ENCODE results near the gene POLH. TPM values are rescaled to one million over a fixed set of nuclear protein-coding genes. Genes with fewer than 3 reads are reported as not detected.

POLH gene
- total and polyA plus RNA-seq, 2 experiments from 2014 or later: 25.3 to 27.6 TPM

DNA sequence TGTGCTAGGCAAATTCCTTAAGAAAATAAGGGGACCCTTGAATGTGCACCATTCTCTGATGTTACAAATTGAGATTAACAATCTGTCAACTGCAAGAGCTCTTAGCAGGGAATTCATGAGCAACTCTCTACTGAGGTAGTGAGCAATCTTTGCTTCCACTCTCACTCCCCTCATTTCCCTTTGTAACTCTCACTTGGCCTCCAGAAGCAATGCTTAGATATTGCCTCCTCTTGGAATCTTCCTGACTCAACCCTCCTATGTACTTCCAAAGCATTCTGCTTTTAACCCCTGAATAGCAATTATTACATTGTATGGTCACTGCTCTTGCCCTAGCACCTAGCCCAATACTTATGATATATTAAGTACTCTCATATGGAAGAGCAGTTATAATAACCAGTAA lies 16.7 kb upstream of the POLH start:
- DNase-seq: no peak
- TF ChIP-seq EZH2 (IDR thresholded peaks at IDR 0.05; ENCODE audit: insufficient read depth, poor library complexity, severe bottlenecking) (no peak), EZH2phosphoT487 (IDR thresholded peaks at IDR 0.05; ENCODE audit: insufficient read depth, low read depth) (no peak)
- Histone ChIP-seq H4K20me1 (ENCODE audit: insufficient read depth) (no peaks in the 10 kb centered on the region), H2AFZ (no peak overlapping the region), H3K4me3 (no peak overlapping the region), H3K9me2 (ENCODE audit: insufficient read depth) (no peaks in the 10 kb centered on the region), H3K27ac (no peak overlapping the region), H3K9ac (no peak overlapping the region), H3K27me3 (replicated peaks; ENCODE audit: insufficient read depth) (no peaks in the 10 kb centered on the region), H3K79me2 (ENCODE audit: insufficient read depth) (no peaks in the 10 kb centered on the region), H3K9me3 (ENCODE audit: low read depth) (no peaks in the 10 kb centered on the region), H3F3A (ENCODE audit: insufficient read depth) (no peaks in the 10 kb centered on the region), H3K36me3 (ENCODE audit: low read depth) (peaks cover 80% of the 10 kb centered on the region), H3K4me2 (ENCODE audit: unreplicated experiment) (no peak overlapping the region), H3K4me1 (ENCODE audit: insufficient read depth) (no peaks in the 10 kb centered on the region)
- in situ Hi-C loops (cut with MboI): no loop called here

DNA sequence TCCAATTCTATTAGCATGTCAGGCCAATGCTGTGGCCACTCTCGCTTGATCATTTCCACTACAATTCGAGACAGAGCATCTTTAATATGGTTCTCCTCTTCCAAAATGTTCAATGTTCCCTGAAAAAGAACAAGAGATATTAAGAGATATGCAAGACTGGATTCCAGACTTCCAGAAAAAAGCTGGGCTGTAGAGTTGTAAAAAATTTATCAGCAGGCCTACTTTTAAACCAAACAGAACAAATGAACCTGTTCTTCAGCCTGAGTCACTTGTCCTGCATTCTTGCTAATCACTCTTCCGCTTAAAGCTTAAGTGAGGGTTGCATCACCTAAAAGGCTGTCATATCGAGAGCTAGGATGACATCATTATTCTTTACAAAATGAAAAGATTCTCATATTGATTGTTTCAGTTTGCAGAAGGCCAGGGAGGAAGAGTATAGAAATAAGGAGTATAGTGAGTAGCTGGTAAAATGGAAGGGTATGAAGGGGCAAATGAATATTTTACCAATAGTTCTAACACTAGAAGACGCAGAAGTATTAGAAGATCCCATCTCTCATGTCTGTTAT lies 5.0 kb upstream of the POLH start:
- Histone ChIP-seq H3K4me2 (ENCODE audit: unreplicated experiment) (no peak overlapping the region), H4K20me1 (ENCODE audit: insufficient read depth) (no peaks in the 10 kb centered on the region), H3K4me1 (ENCODE audit: insufficient read depth) (peaks cover 4% of the 10 kb centered on the region; the same call in 1 of the 2 replicates), H3K36me3 (ENCODE audit: low read depth) (peaks cover 56% of the 10 kb centered on the region), H3K9me2 (ENCODE audit: insufficient read depth) (no peaks in the 10 kb centered on the region), H3K4me3 (no peak overlapping the region), H3K79me2 (ENCODE audit: insufficient read depth) (peaks cover 45% of the 10 kb centered on the region), H3K9me3 (ENCODE audit: low read depth) (no peaks in the 10 kb centered on the region), H3F3A (ENCODE audit: insufficient read depth) (no peaks in the 10 kb centered on the region), H2AFZ (no peak overlapping the region), H3K9ac (no peak overlapping the region), H3K27ac (no peak overlapping the region), H3K27me3 (replicated peaks; ENCODE audit: insufficient read depth) (no peaks in the 10 kb centered on the region)
- TF ChIP-seq EZH2phosphoT487 (IDR thresholded peaks at IDR 0.05; ENCODE audit: insufficient read depth, low read depth) (no peak), EZH2 (IDR thresholded peaks at IDR 0.05; ENCODE audit: insufficient read depth, poor library complexity, severe bottlenecking) (no peak)
- WGBS, 2 experiments (ENCODE audit: low coverage in 1 of 2, low lambda C conversion rate in 2 of 2, missing lambda C conversion rate in 2 of 2): 91 to 95% methylated on average over 5 of the region's 5 CpGs
- peak; percentile 20 for DNase-seq
- in situ Hi-C loops (cut with MboI): no loop called here

DNA sequence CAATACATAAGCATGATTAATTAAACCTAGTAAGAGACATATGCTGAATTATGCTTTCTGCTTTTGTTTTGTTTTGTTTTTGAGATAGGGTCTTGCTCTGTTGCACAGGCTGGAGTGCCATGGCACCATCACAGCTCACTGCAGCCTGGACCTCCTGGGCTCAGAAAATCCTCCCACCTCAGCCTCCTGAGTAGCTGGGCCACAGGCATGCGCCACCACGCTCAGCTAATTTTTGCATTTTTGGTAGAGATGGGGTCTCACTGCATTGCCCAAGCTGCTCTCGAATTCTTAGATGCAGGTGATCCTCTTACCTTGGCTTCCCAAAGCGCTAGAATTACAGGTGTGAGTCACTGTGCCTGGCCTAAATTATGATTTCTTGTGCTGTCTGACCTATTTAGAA lies 4.0 kb upstream of the POLH start:
- Histone ChIP-seq H4K20me1 (ENCODE audit: insufficient read depth) (no peaks in the 10 kb centered on the region), H3K9me2 (ENCODE audit: insufficient read depth) (no peaks in the 10 kb centered on the region), H3F3A (ENCODE audit: insufficient read depth) (0 out of 2 replicates have a peak, but pooled peaks cover 6% of the 10 kb centered on the region), H3K9me3 (ENCODE audit: low read depth) (no peaks in the 10 kb centered on the region), H3K9ac (no peak overlapping the region), H2AFZ (no peak overlapping the region), H3K79me2 (ENCODE audit: insufficient read depth) (peaks cover 55% of the 10 kb centered on the region), H3K36me3 (ENCODE audit: low read depth) (peaks cover 47% of the 10 kb centered on the region), H3K4me2 (ENCODE audit: unreplicated experiment) (no peak overlapping the region), H3K4me1 (ENCODE audit: insufficient read depth) (peaks cover 4% of the 10 kb centered on the region; the same call in 1 of the 2 replicates), H3K27ac (no peak overlapping the region), H3K27me3 (replicated peaks; ENCODE audit: insufficient read depth) (no peaks in the 10 kb centered on the region), H3K4me3 (no peak overlapping the region)
- in situ Hi-C loops (cut with MboI): no loop called here
- no peak for TF ChIP-seq EZH2 (IDR thresholded peaks at IDR 0.05; ENCODE audit: insufficient read depth, poor library complexity, severe bottlenecking)
- no peak for TF ChIP-seq EZH2phosphoT487 (IDR thresholded peaks at IDR 0.05; ENCODE audit: insufficient read depth, low read depth)
- 96 to 98% methylated on average over 4 of the region's 4 CpGs for WGBS, 2 experiments (ENCODE audit: low coverage in 1 of 2, low lambda C conversion rate in 2 of 2, missing lambda C conversion rate in 2 of 2)
- DNase-seq: no peak

DNA sequence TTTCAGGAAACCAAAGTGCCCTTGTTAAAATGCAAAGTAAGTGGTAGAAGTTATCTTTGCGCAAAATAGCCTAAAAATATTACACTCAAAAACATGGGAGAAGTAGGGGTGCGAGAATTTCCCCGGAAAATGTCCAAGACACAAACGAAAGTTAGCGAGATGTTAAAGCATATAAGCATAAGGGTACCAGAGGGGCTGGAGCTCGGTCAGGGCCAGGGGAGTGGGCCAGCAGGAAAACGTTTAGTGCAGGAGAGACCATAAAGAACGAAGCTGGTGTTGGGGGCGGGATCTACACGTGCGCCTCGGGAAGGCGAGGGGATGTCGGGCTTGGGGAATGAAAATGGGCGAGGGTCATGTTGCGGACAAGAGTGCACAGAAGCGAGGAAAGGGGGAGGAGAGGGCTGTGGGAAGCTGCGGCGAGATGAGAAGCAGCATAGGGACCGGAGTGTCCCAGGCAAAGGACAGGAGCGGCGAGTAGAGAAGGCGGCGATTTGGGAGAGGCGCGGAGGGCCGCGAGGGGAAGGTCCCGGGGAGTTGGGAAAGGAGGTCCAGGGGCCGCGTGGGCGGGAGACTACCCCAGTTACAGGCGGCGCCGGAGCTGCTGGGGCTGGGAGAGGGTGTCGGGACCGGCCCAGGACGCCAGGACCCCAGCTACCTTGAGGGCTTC lies 747 bp upstream of the POLH start:
- H3K4me1 ChIP-seq (ENCODE audit: insufficient read depth): peaks cover 20% of the 10 kb centered on the region
- peak overlapping the region; percentile 90 for H2AFZ ChIP-seq
- peak; percentile 70 for DNase-seq
- peak overlapping the region; percentile 89 for H3K9ac ChIP-seq
- H3K4me2 ChIP-seq (ENCODE audit: unreplicated experiment): peak overlapping the region; percentile 98
- no peaks in the 10 kb centered on the region for H3K27me3 ChIP-seq (replicated peaks; ENCODE audit: insufficient read depth)
- H4K20me1 ChIP-seq (ENCODE audit: insufficient read depth): no peaks in the 10 kb centered on the region
- no peaks in the 10 kb centered on the region for H3K9me2 ChIP-seq (ENCODE audit: insufficient read depth)
- H3K27ac ChIP-seq: peak overlapping the region; percentile 26
- no peaks in the 10 kb centered on the region for H3K9me3 ChIP-seq (ENCODE audit: low read depth)
- no peak for TF ChIP-seq EZH2 (IDR thresholded peaks at IDR 0.05; ENCODE audit: insufficient read depth, poor library complexity, severe bottlenecking)
- peak overlapping the region; percentile 98 for H3K4me3 ChIP-seq
- peaks cover 27% of the 10 kb centered on the region for H3K36me3 ChIP-seq (ENCODE audit: low read depth)
- H3K79me2 ChIP-seq (ENCODE audit: insufficient read depth): peaks cover 82% of the 10 kb centered on the region
- in situ Hi-C loops (cut with MboI): no loop called here
- 0 to 1% methylated on average over 28 to 38 of the region's 38 CpGs for WGBS, 2 experiments (ENCODE audit: low coverage in 1 of 2, low lambda C conversion rate in 2 of 2, missing lambda C conversion rate in 2 of 2)
- peaks cover 22% of the 10 kb centered on the region for H3F3A ChIP-seq (ENCODE audit: insufficient read depth)
